ENCODE measurements around the gene LEKR1. TPM values are rescaled to one million over a fixed set of nuclear protein-coding genes. Genes with fewer than 3 reads are reported as not detected.

LEKR1 gene
- total RNA-seq, 1 experiment from 2014 or later = 0.90 TPM

DNA sequence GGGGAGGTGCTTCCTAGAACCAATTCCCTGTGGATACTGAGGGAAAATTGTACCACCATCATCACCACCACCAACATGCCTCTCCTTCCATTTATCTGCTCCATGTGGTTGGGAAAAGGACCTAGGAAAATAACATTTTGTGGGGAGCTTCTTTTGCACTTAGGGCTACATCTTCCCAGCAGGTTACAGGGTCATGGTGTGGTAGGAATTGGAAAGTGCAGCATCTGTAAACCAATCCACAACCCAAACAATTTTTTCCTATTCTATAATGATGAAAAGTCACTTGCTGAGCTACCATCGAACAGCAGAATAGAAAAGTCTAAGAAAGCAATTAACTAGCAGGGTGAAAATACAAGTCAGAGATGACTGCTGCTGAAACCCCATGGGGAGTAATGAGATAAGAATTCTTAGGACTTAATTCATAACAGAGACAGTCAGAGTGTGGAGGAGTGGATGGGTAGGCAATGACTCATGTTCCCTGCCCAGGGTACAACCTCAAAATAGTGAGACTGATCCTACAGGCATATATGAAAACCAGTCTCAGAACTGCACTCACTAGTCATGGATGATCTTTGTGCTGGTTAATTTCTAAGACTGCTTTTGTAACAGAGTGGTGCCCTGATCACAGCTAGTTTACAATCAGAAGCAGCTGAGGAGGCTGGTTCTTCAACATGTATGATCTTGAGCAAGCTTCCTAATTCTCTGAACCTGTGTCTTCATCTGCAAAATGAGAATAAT is 38.1 kb upstream of the LEKR1 start:
- ChIA-PET POLR2A (ENCODE audit: low non-redundant PET) (no interaction called here), CTCF (no interaction called here)
- no peaks in the 10 kb centered on the region for H3K9me3 ChIP-seq (ENCODE audit: low read depth, low read length, poor library complexity, severe bottlenecking)
- peaks cover 31% of the 10 kb centered on the region for H3K4me1 ChIP-seq (ENCODE audit: insufficient read depth, low read length, poor library complexity, severe bottlenecking)
- peak overlapping the region; percentile 26 for H3K27ac ChIP-seq (ENCODE audit: low read depth, low read length, poor library complexity, severe bottlenecking)
- TF ChIP-seq EZH2 (IDR thresholded peaks at IDR 0.05; ENCODE audit: borderline replicate concordance, low read depth, low read length, poor library complexity, severe bottlenecking) = no peak
- H3K27me3 ChIP-seq (replicated peaks; ENCODE audit: insufficient read depth, low read depth, low read length, poor library complexity) = no peaks in the 10 kb centered on the region
- intact Hi-C loops (cut with micrococcal nuclease; ENCODE audit: unreplicated experiment) = no loop called here
- BruUV-seq (replicated peaks) = no TSS peak
- H3K4me3 ChIP-seq (ENCODE audit: low read depth, low read length, poor library complexity, severe bottlenecking) = no peak overlapping the region
- DNase-seq (ENCODE audit: low spot score) = peak; percentile 86
- no peaks in the 10 kb centered on the region for H3K36me3 ChIP-seq (ENCODE audit: insufficient read depth, low read length, poor library complexity, severe bottlenecking)

DNA sequence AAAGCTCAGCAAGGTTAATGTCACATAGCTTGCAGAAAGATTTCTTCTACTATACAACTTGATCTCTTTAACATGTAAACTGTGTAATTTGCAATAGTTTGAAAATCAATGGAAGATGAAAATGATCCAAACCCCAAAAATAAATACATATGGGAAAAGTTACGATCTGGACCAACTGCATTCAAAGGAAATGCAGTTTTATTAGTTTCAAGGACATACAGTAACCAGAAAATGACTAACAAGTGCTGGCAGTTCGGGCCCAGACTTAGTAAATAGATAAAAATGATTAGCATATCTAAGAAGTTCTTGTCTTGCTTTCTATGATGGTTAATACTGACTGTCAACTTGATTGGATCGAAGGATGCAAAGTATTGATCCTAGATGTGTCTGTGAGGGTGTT is 37.3 kb upstream of the LEKR1 start:
- Histone ChIP-seq H3K27ac (ENCODE audit: low read depth, low read length, poor library complexity, severe bottlenecking) (peak overlapping the region; percentile 26), H3K36me3 (ENCODE audit: insufficient read depth, low read length, poor library complexity, severe bottlenecking) (no peaks in the 10 kb centered on the region), H3K9me3 (ENCODE audit: low read depth, low read length, poor library complexity, severe bottlenecking) (no peaks in the 10 kb centered on the region), H3K4me1 (ENCODE audit: insufficient read depth, low read length, poor library complexity, severe bottlenecking) (peaks cover 35% of the 10 kb centered on the region), H3K4me3 (ENCODE audit: low read depth, low read length, poor library complexity, severe bottlenecking) (no peak overlapping the region), H3K27me3 (replicated peaks; ENCODE audit: insufficient read depth, low read depth, low read length, poor library complexity) (no peaks in the 10 kb centered on the region)
- POLR2A ChIA-PET (ENCODE audit: low non-redundant PET) = no interaction called here
- no TSS peak for BruUV-seq (replicated peaks)
- CTCF ChIA-PET = no interaction called here
- no peak for TF ChIP-seq EZH2 (IDR thresholded peaks at IDR 0.05; ENCODE audit: borderline replicate concordance, low read depth, low read length, poor library complexity, severe bottlenecking)
- TF ChIP-seq, protein P1, sequence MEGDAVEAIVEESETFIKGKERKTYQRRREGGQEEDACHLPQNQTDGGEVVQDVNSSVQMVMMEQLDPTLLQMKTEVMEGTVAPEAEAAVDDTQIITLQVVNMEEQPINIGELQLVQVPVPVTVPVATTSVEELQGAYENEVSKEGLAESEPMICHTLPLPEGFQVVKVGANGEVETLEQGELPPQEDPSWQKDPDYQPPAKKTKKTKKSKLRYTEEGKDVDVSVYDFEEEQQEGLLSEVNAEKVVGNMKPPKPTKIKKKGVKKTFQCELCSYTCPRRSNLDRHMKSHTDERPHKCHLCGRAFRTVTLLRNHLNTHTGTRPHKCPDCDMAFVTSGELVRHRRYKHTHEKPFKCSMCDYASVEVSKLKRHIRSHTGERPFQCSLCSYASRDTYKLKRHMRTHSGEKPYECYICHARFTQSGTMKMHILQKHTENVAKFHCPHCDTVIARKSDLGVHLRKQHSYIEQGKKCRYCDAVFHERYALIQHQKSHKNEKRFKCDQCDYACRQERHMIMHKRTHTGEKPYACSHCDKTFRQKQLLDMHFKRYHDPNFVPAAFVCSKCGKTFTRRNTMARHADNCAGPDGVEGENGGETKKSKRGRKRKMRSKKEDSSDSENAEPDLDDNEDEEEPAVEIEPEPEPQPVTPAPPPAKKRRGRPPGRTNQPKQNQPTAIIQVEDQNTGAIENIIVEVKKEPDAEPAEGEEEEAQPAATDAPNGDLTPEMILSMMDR (conservative IDR thresholded peaks at IDR 0.05; ENCODE audit: low read depth, low read length) = no peak
- peak; percentile 25 for DNase-seq (ENCODE audit: low spot score)
- intact Hi-C loops (cut with micrococcal nuclease; ENCODE audit: unreplicated experiment) = no loop called here

DNA sequence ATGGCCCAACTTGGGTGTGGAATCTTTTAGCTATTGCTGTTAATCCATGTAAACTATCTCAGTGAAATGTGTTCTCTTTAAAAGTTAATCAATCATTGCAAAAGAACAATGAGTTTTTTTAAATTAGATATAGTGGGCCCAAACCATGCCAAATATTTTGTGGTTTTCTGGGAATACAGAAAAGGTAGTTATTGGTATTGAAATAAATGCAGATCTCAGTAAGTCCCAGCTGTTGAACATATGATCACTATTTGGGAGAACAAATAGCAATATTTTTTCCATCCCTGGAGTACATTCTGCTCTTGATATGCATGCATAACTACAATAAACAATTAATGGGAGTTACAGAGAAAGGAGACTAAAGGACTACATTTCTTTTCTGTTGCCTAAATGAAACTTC is 36.0 kb upstream of the LEKR1 start:
- Histone ChIP-seq H3K27ac (ENCODE audit: low read depth, low read length, poor library complexity, severe bottlenecking) (no peak overlapping the region), H3K9me3 (ENCODE audit: low read depth, low read length, poor library complexity, severe bottlenecking) (no peaks in the 10 kb centered on the region), H3K27me3 (replicated peaks; ENCODE audit: insufficient read depth, low read depth, low read length, poor library complexity) (no peaks in the 10 kb centered on the region), H3K4me3 (ENCODE audit: low read depth, low read length, poor library complexity, severe bottlenecking) (no peak overlapping the region), H3K4me1 (ENCODE audit: insufficient read depth, low read length, poor library complexity, severe bottlenecking) (peaks cover 33% of the 10 kb centered on the region), H3K36me3 (ENCODE audit: insufficient read depth, low read length, poor library complexity, severe bottlenecking) (no peaks in the 10 kb centered on the region)
- CTCF ChIA-PET = no interaction called here
- TF ChIP-seq EZH2 (IDR thresholded peaks at IDR 0.05; ENCODE audit: borderline replicate concordance, low read depth, low read length, poor library complexity, severe bottlenecking) = no peak
- TF ChIP-seq, protein P1 (conservative IDR thresholded peaks at IDR 0.05; ENCODE audit: low read depth, low read length) = no peak
- DNase-seq (ENCODE audit: low spot score) = no peak
- no TSS peak for BruUV-seq (replicated peaks)
- intact Hi-C loops (cut with micrococcal nuclease; ENCODE audit: unreplicated experiment) = no loop called here
- POLR2A ChIA-PET (ENCODE audit: low non-redundant PET) = no interaction called here

DNA sequence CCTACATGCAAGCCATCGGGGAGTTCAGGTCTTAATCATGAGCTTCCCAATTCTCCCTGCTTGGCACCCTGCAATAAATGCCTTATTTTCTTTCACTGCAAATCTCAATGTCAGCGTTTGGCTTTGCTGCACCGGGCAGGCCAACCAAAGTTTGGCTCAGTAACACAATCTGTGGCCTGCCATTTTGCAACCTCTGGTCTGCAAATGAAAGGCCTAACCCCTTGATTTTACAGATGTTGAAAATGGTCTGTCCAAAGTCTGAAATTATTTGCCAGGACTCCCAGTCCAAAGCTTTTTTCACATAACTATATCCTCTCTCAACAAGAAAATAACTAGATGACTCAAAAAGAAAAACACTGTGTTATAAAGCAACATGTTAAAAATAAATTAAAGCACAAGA is 34.0 kb upstream of the LEKR1 start:
- POLR2A ChIA-PET (ENCODE audit: low non-redundant PET) = interaction anchor here (0.6 kb wide), 1 partner anchor 285 kb away, joined by 4 read pairs; no protein-coding TSS in a partner anchor
- no peaks in the 10 kb centered on the region for H3K9me3 ChIP-seq (ENCODE audit: low read depth, low read length, poor library complexity, severe bottlenecking)
- H3K27ac ChIP-seq (ENCODE audit: low read depth, low read length, poor library complexity, severe bottlenecking) = no peak overlapping the region

More for the DNA sequence above, 34.0 kb upstream of the LEKR1 start:
- no peaks in the 10 kb centered on the region for H3K27me3 ChIP-seq (replicated peaks; ENCODE audit: insufficient read depth, low read depth, low read length, poor library complexity)
- no peak overlapping the region for H3K4me3 ChIP-seq (ENCODE audit: low read depth, low read length, poor library complexity, severe bottlenecking)
- H3K36me3 ChIP-seq (ENCODE audit: insufficient read depth, low read length, poor library complexity, severe bottlenecking) = no peaks in the 10 kb centered on the region
- peaks cover 33% of the 10 kb centered on the region for H3K4me1 ChIP-seq (ENCODE audit: insufficient read depth, low read length, poor library complexity, severe bottlenecking)
- intact Hi-C loops (cut with micrococcal nuclease; ENCODE audit: unreplicated experiment) = no loop called here
- TF ChIP-seq, protein P1 (conservative IDR thresholded peaks at IDR 0.05; ENCODE audit: low read depth, low read length) = no peak
- no peak for TF ChIP-seq EZH2 (IDR thresholded peaks at IDR 0.05; ENCODE audit: borderline replicate concordance, low read depth, low read length, poor library complexity, severe bottlenecking)
- DNase-seq (ENCODE audit: low spot score) = no peak
- CTCF ChIA-PET = no interaction called here
- no TSS peak for BruUV-seq (replicated peaks)

All from A673 (cell line).